ENCODE measurements around the gene ZNF837.

- no peak for TF ChIP-seq CTCF (conservative IDR thresholded peaks at IDR 0.05)
- TF ChIP-seq EZH2 (IDR thresholded peaks at IDR 0.05; ENCODE audit: low read depth), result no peak
These were observed 44.0 kb downstream of the ZNF837 start for GRCh38 chr19:58336820-58337219.

Measured in PC-9 (cell line).